Measurements from ENCODE around the gene SGMS1.

GRCh38 chr10:50326172-50326555 is 297.6 kb downstream of the SGMS1 start:
- TF ChIP-seq CTCF (IDR thresholded peaks at IDR 0.05): no peak
- TF ChIP-seq ZFX (IDR thresholded peaks at IDR 0.05; ENCODE audit: borderline replicate concordance): no peak
